ENCODE data around the gene PCSK5.
A peak's percentile ranks its signal among the peaks of the same experiment; 100 is the strongest.
"Not testable (repeated sequence)": the region's sequence is repeated elsewhere in the genome, so short reads cannot be mapped to it uniquely, and the experiment has no call there.

The PCSK5 gene

GRCh38 chr9:75890472-75891276 lies at the start of gene PCSK5:
Gene PCSK5 (plus strand): TSS chr9:75890673. CDS start chr9:75891182, 509 bp downstream.
- peak; percentile 90 for DNase-seq

GRCh38 chr9:75844321-75844720 lies 46.2 kb upstream of the PCSK5 start:
- no peak for DNase-seq

- no peak for DNase-seq
Observed at GRCh38 chr9:75845806-75846205, 44.7 kb upstream of the PCSK5 start.

GRCh38 chr9:75847085-75847484 lies 43.4 kb upstream of the PCSK5 start:
- no peak for DNase-seq

DNA sequence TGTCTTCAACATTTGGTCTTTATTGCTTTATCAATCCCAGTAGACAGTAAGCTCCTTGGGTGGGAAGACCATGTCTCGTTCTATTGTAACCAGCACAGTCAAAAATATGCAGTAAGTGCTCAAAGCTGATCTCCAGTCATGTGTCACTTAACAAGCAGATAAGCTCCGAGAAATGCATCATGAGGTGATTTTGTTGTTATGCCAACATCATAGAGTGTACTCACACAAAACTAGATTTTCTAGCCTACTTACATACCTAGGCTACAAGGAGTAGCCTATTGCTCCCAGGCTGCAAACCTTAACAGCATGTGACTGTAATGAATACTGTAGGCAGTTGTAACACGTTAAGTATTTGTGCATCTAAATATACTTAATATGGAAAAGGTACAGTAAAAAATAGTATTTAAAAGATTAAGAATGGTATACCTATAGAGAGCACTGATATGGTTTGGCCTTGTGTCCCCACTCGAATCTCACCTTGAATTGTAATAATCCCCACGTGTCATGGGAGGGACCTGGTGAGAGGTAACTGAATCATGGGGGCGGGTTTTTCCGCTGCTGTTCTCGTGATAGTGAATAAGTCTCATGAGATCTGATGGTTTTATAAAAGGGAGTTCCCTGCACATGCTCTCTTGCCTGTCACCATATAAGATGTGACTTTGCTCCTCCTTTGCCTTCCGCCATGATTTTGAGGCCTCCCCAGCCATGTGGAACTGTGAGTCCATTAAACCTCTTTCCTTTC lies 39.8 kb upstream of the PCSK5 start:
- no peak for DNase-seq

DNA sequence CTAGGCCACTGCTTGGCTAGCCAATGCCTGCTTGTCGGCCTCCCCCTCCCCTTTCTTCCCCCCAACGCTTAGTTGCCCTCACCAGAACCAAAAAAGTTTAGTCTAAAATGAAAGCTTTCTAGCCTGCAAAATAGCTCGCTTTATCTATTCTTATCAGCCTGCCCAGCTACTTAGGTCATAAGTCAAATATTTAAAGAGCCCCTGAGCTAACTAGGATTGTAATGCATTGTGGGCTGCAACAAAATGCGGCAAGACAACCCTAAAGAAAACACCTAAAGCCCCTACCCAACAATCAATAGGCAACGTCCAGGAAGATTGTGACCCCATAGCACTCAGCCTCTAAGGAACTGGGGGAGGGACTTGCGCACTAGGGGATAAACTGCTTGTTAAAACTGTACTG lies 38.6 kb upstream of the PCSK5 start:
- DNase-seq, result no peak

DNA sequence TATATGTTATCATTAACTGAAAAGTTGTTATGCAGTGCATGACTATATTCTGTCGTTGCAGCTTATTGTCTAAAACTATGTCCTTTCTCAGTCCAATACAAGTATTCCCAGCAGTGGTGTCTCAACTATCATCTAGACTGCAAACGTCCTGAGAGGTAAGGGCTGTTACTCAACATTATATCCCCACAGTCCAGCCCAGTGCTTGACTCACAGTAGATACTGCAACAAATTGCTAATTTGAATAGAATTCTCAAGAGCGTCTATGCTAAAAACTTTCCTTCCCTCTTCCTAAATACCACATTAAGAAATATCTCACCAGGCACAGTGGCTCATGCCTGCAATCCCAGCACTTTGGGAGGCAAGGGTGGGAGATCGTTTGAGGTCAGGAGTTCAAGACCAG lies 37.7 kb upstream of the PCSK5 start:
- DNase-seq, result no peak

GRCh38 chr9:75855509-75855908 lies 35.0 kb upstream of the PCSK5 start:
- DNase-seq, result no peak

- no peak for DNase-seq
Observed at GRCh38 chr9:75858497-75859092, 31.9 kb upstream of the PCSK5 start.

GRCh38 chr9:75864266-75864665 lies 26.2 kb upstream of the PCSK5 start:
- DNase-seq, result no peak

- no peak for DNase-seq
Observed at GRCh38 chr9:75866273-75866871, 24.1 kb upstream of the PCSK5 start.

DNA sequence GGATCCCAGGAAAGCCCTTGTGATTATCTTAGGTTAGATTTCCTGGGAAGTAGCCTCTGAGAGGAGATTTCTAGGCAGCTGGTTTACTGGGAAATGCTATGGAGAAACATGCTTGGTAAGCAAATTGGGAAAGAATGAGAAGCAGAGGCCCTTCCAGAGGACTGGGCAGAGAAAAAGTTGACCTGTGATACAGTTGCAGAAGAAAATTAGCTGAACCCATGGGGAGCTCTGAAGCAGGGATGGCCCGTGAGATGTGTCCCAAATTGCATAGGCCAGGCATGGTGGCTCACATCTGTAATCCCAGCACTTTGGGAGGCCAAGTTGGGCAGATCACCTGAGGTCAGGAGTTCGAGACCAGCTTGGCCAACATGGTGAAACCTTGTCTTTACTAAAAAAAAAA lies 21.9 kb upstream of the PCSK5 start:
- not testable (repeated sequence) for DNase-seq

DNA sequence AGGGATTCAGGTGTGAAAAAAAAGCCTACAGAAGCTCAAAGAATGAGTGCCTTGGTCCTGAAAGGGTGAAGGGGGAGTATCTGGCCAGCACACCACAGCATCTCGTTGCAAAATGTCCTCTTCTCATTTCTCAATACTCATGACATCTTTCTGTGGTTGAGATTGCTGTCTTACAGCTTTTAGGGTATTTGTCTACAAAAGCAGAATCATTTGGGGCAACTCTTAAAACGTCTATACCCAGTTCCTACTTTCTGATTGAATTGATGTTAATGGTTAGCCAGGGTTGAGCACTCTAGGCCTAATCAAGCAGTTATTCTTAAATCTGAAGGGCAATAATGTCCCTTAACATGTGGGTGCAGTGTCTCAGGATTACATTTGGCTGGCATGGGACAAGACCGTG lies 21.2 kb upstream of the PCSK5 start:
- DNase-seq, result no peak

- no peak for DNase-seq
Observed at GRCh38 chr9:75870450-75870849, 20.0 kb upstream of the PCSK5 start.

- no peak for DNase-seq
Observed at GRCh38 chr9:75871624-75872023, 18.8 kb upstream of the PCSK5 start.

GRCh38 chr9:75873712-75874111 lies 16.8 kb upstream of the PCSK5 start:
- no peak for DNase-seq

DNA sequence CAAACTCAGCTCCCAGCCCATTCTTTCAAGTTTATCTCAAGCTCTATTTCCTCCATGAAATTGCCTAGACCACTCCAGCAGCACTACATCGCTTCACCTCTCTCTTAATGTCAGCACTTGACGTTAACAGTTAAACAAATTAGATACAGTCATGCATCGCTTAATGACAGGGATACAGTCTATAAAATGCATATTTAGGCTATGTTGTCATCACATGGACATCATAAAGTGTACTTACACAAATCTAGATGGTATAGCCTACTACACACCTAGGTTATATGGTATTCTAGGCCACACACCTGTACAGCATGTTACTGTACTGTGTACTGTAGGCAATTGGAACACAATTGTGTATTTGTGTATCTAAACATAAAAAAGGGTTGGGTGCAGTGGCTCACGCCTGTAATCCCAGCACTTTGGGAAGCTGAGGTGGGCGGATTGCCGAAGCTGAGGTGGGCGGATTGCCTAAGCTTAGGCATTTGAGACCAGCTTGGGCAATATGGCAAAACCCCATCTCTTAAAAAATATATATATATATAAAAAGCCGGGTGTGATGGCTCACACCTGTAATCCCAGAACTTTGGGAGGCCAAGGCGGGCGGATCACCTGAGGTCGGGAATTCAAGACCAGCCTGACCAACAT lies 13.4 kb upstream of the PCSK5 start:
- no peak for DNase-seq

GRCh38 chr9:75878488-75878860 lies 12.0 kb upstream of the PCSK5 start:
- DNase-seq, result no peak

DNA sequence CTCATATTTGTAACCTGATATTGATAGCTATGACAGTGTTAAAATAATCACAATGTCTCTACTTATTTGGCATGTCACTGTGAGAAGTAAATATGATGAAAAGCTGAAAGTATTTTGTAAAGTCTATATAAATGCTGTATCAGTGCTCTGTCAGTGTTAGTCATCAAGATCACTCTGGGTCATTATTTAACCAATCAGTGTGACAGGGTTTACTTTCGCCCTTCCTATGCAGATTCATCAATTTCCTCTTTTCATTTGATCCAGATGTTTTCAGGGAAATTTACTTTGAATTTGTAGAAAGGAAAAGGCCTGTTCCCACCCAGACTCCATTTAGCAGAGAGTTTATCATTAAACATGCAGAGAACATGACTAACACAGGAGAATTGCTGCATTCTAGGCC lies 9.9 kb upstream of the PCSK5 start:
- no peak for DNase-seq

- no peak for DNase-seq
Observed at GRCh38 chr9:75881761-75882160, 8.7 kb upstream of the PCSK5 start.

DNA sequence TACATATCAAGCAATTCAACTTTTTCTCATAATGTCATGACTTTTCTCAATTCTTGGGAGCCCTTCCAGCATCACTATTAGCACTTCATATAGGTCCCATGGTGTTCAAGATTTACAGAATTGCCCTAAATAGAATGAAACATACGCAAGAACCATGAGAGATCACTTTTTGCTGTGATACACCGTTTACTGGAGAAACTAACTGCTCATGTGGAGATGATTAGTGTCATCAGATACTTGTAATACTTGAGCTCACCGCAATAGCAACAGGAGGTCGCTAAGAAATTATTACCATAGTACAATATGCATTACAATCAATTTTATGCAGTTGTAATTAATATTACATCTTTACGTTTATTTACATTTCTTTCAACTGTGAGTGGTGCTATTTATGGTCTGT lies 4.8 kb upstream of the PCSK5 start:
- DNase-seq, result no peak

GRCh38 chr9:75889577-75889976 lies 896 bp upstream of the PCSK5 start:
- no peak for DNase-seq

DNA sequence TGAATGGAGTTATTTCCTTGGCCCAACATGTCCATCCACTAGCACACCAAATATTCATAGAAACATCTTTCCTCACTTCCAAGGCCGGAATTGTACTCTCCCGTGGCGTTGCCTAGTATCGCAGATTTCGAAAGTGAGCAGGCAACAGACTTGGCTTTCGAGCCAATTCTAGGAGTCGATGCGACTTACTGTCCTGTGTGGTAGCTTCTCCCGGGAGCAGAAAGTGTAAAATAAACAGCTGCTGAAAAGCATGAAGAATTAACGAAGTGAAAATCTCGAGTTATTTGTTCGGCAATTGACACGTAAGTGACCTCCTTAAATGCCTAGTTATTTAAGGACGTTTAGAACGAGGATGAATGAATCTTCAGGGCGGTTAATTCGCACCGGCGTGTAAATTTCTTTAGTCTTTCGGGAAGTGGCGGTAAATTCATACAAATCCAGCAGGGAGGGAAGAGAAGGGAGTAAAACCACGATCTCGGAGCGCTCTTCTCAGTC lies 449 bp upstream of the PCSK5 start:
- no peak for DNase-seq

Data from activated effector memory CD4-positive, alpha-beta T cell treated with anti-CD3 and anti-CD28 coated beads, Interleukin-2, amount 50 U/mL, for 16 hours (primary cell).